Activated T-cell treated with anti-CD3 and anti-CD28 coated beads for 1 hour (primary cell): ENCODE results near the gene ABCA9.
"Not testable (repeated sequence)": the region's sequence is repeated elsewhere in the genome, so short reads cannot be mapped to it uniquely, and the experiment has no call there.

Experiments
- DNase-seq: peaks from one replicate; pipeline ENCODE4 v3.0.0-alpha.2; 2020; ENCODE audit warnings: low read depth

Gene ABCA9

GRCh38 chr17:69042308-69042707, 18.4 kb downstream of the ABCA9 start:
- no peak for DNase-seq

DNA sequence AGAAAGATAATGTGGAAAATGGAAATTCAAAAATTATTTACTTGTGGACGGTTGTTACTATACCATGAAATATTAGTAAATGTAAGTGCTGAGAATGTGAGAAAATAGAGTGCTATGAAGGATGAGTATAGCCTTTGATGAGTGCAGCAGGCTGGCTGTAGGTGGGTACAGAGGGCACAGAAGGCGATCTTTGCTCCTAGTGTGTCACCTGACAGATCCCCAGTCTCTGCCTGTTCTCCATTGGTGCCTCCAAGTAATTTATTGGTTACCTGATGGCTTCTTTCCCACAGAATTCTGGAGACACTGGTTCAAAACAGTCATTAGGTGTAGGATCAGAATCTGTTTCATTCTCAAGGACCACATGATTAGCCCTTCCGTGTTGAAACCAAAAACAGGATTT, 28.9 kb downstream of the ABCA9 start:
- DNase-seq: no peak

DNA sequence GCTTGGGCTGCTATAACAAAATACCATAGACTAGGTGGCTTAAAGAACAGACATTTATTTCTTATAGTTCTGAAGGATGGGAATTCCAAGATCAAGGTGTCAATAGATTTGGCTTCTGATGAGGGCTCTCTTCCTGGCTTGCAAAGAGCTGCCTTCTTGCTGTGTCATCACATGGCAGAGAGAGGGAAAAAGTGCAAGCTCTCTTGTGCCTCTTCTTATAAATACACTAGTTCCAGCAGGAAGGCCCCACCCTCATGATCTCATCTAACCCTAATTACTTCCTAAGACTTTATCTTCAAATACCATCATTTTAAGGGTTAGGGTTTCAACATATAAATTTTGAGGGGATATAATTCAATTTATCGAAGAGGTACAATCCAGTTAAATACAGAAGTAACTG, 30.6 kb downstream of the ABCA9 start:
- DNase-seq: no peak

- no peak for DNase-seq
Measured at GRCh38 chr17:69018687-69019086, 42.0 kb downstream of the ABCA9 start.

- DNase-seq: no peak
Measured at GRCh38 chr17:69018022-69018615, 42.6 kb downstream of the ABCA9 start.

GRCh38 chr17:69015631-69016030, 45.1 kb downstream of the ABCA9 start:
- no peak for DNase-seq

DNA sequence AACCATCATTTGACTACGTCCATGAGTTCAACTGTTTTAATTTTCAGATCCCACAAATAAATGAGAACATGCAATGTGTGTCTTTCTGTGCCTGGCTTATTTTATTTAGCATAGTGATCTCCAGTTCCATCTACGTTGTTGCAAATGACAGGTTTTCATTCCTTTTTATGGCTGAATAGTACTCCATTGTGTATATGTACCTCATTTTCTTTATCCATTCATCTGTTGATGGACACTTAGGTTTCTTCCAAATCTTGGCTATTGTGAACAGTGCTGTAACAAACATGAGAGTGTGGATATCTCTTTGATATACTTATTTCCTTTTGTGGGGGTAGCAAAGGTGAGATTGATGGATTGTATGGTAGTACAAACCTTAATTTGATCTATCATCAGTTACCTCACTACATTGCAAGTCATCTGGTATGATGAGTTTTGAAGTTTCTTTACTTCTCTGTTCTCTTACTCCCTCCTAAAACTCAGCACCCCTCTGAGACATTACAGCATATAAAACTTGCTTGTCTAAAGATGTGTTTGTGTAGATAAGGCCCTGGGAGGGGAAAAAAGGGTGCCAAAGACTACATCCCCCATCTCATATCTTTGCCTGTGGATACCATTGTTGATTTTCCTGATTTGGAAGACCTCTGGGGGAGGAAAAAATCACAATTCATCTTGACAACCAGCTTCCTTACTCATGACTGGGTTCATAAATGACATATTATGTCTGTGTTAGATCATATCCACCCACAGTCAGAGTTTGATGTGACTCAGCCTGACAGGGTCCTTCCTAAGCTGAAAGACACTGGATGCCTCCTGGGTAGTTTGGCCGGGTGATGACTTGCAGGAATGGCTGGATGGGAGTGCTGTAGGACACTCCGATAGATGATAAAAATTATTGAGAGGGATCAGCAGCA, 47.6 kb downstream of the ABCA9 start:
- no peak for DNase-seq

DNA sequence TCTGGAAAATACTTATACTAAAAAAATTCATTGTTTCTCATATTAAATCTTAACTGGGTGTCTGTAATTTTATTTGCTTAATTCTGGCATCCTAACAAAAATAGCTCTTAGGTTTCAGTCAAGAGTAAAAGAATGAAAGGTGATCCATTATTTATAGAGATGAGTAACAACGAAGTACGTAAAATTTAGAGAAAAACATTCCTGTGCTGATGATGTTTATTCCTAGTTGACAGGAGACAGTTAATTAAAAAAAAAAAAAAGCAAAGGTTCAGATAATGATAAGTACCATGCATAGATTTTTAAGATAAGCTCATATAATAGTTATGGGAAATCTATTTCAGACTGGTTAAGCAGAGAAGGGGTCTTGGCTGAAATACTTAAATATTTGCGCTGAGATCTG, 50.8 kb downstream of the ABCA9 start:
- DNase-seq: no peak

- not testable (repeated sequence) for DNase-seq
Measured at GRCh38 chr17:69004759-69005158, 56.0 kb downstream of the ABCA9 start.

- not testable (repeated sequence) for DNase-seq
Measured at GRCh38 chr17:68999743-69000142, 61.0 kb downstream of the ABCA9 start.

DNA sequence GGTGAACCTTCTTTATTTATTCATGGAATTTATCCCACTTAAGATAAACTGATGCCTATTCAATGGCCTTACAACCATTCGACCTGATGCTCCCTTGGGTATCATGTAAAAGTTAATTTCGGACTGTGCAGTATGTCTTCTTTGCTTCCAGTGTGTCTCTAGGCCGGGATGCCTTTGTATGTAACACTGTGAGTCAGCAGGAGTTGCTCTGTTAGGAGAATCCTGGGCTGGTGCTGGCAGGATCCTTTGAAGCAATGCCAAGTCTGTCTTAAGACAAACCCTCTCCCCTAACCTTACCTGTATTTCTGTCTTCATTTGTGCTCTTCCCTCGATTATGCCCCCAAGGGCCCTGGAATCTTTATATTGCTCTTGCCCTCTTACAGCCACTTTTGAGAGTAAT, 67.6 kb downstream of the ABCA9 start:
- DNase-seq: no peak

DNA sequence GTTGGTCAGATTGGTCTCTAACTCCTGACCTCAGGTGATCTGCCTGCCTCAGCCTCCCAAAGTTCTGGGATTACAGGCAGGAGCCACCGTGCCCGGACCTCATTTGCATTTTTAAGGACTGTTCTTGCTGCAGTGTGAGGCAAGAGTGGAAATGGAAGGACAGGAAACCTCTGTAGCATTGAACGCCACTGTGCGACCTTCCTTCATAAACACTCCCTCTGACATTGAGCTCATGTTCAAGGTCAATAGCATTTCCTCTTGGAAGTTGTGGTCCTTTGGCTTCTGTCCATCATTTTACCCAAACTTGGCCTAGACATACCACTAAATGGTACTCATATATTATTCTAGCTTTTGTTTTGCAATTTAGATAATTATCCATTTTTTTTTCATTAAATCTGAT, 72.8 kb downstream of the ABCA9 start:
- no peak for DNase-seq

GRCh38 chr17:68981288-68981687, 79.4 kb downstream of the ABCA9 start:
- DNase-seq: no peak

DNA sequence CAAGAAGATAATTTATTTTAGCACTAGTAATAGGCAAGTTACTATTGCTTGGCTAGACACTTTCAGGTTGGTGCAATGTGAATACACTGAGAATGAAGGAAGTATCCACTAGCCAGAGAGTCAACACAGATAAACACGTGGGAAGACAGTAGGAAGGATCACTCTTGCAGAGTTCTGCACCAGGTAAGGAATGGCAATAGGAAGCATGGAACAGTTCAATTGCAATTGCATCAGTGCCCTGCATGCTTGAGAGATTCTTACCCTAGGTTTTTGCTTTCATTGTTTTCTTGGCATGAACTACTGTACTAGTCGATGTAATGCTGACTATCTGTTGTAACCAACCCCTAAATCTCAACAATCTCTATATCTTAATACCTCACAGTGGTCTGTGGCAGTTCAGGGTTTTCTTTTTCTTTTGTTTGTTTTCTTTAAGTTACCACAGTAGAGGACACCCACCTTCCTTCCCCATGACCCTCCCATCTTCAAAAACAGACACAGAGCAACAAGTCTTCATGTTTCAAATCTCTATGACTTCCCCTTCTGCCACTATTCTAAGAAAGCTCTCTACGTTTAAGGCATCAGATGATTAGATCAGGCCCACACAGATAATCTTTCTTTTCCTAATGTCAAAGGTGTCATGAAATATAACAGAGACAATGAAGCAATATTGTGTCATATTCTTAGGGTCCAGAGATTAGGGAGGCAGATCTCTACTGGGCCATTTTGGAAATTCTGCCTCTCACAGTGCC, 87.5 kb downstream of the ABCA9 start:
- no peak for DNase-seq

DNA sequence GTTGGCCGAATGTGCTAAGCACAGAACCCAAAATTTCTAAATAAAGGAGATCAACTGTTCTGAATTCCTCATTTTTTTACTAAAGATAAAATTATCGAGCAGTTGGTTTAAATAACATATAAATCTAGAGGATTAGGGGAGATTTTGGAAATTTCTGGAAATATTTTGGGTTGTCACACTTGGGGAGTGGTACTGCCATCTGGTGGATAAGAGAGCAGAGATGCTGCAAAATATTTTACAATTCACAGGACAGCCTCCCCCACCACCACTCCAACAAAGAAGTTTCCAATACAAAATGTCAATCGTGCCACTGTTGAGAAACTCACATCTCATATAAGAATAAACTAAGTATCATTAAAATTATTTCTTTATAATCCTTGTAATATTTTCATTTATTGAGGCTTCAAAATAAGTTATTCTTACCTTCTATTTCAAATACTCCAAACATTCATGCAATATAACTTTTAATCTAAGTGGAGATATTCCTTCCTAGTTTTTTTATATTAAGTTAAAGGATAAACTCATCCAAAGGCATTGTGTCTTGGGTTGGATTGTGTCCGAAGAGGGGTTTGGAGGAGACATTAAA, 88.5 kb downstream of the ABCA9 start:
- no peak for DNase-seq

- DNase-seq: no peak
Measured at GRCh38 chr17:68969101-68969500, 91.6 kb downstream of the ABCA9 start.

GRCh38 chr17:68963958-68964357, 96.8 kb downstream of the ABCA9 start:
- DNase-seq: no peak

DNA sequence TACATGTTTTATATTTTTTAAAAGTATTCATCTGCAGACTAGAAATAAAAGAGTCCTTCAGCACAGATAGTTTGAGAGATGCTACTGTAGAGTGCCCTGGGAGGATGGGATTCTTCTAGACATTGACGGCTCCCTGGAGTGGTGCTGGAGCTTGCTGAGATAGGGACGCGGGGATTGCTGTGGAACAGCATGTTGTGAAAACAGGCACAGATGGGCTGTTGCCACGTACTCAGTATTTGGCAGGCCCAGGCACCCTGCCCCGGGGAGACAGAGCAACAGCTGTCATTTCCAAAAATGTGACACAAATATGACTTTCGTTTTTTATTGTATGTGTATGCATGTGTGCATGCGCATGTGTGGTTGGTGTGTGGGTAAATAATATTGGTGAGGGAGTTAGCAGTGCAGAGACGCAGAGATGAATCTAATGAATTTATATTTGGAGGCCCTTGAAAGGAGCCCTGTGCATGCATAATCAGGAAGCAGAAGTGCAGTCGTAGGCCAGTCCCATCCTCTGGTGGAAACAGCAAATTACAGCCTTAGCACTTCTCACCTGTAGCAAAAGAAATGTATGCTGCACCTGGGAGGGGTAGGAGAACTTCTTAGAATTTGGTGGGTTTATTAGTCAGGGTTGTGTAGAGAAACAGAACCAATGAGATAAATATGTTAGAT, 99.4 kb downstream of the ABCA9 start:
- DNase-seq: no peak

DNA sequence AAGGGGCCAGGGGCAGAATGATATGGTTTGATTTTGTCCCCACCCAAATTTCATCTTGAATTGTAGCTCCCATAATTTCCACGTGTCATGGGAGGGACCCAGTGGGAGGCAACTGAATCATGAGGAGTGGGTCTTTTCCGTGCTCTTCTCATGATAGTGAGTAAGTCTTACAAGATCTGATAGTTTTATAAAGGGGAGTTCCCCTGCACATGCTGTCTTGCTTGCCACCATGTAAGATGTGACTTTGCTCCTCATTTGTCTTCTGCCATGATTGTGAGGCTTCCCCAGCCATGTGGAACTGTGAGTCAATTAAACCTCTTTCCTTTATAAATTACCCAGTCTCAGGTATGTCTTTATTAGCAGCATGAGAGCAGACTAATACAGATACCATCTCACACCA, 101.6 kb downstream of the ABCA9 start:
- DNase-seq: not testable (repeated sequence)

GRCh38 chr17:68957944-68958343, 102.8 kb downstream of the ABCA9 start:
- DNase-seq: no peak

GRCh38 chr17:68955181-68955841, 105.4 kb downstream of the ABCA9 start, which contains the start of gene ABCA8:
Gene ABCA8, minus strand, starts transcription at chr17:68955392. Its CDS starts 13,358 bp downstream, at chr17:68942034.
- no peak for DNase-seq
